CMK (cell line): ENCODE measurements around the gene PCDHA6.
"Not testable (repeated sequence)": the region's sequence is repeated elsewhere in the genome, so short reads cannot be mapped to it uniquely, and the experiment has no call there.

Experiments
- DNase-seq: peaks from one replicate; pipeline ENCODE4 v3.0.0-alpha.2; 2010; ENCODE audit warnings: low read depth

Gene PCDHA6

GRCh38 chr5:140827704-140828361 lies at the start of gene PCDHA6:
Gene PCDHA6, plus strand, starts transcription at chr5:140827960. Its CDS starts 132 bp downstream, at chr5:140828092.
- no peak for DNase-seq

- DNase-seq, result no peak
These were observed 47.2 kb upstream of the PCDHA6 start for GRCh38 chr5:140780512-140780911.

- DNase-seq, result no peak
These were observed 41.7 kb upstream of the PCDHA6 start, which contains the start of gene PCDHA1 for GRCh38 chr5:140785905-140786686. Gene PCDHA1, plus strand, starts transcription at chr5:140786140.

GRCh38 chr5:140787422-140787821 lies 40.3 kb upstream of the PCDHA6 start:
- not testable (repeated sequence) for DNase-seq

- DNase-seq, result not testable (repeated sequence)
These were observed 39.8 kb upstream of the PCDHA6 start for GRCh38 chr5:140787849-140788504.

- DNase-seq, result no peak
These were observed 36.7 kb upstream of the PCDHA6 start for GRCh38 chr5:140791089-140791488.

- no peak for DNase-seq
These were observed 33.0 kb upstream of the PCDHA6 start, which contains the start of gene PCDHA2 for GRCh38 chr5:140794595-140795258. Gene PCDHA2, plus strand, starts transcription at chr5:140794852.

- no peak for DNase-seq
These were observed 32.5 kb upstream of the PCDHA6 start for GRCh38 chr5:140795259-140795641.

GRCh38 chr5:140796072-140796717 lies 31.6 kb upstream of the PCDHA6 start:
- not testable (repeated sequence) for DNase-seq

- no peak for DNase-seq
These were observed 31.1 kb upstream of the PCDHA6 start for GRCh38 chr5:140796718-140797095.

GRCh38 chr5:140800816-140801493 lies 26.8 kb upstream of the PCDHA6 start, which contains the start of gene PCDHA3:
Gene PCDHA3, plus strand, starts transcription at chr5:140801057.
- no peak for DNase-seq

GRCh38 chr5:140801494-140801841 lies 26.3 kb upstream of the PCDHA6 start:
- no peak for DNase-seq

GRCh38 chr5:140802381-140802780 lies 25.4 kb upstream of the PCDHA6 start:
- not testable (repeated sequence) for DNase-seq

- no peak for DNase-seq
These were observed 24.9 kb upstream of the PCDHA6 start for GRCh38 chr5:140802781-140803271.

GRCh38 chr5:140806834-140807775 lies 20.7 kb upstream of the PCDHA6 start, which contains the start of gene PCDHA4:
Gene PCDHA4, plus strand, starts transcription at chr5:140807068.
- no peak for DNase-seq

GRCh38 chr5:140808241-140808888 lies 19.4 kb upstream of the PCDHA6 start:
- not testable (repeated sequence) for DNase-seq

- DNase-seq, result no peak
These were observed 18.9 kb upstream of the PCDHA6 start for GRCh38 chr5:140808889-140809291.

GRCh38 chr5:140821375-140822280 lies 6.1 kb upstream of the PCDHA6 start, which contains the start of gene PCDHA5:
Gene PCDHA5, plus strand, starts transcription at chr5:140821613.
- DNase-seq, result no peak
